Astrocyte of the spinal cord (primary cell): Measurements from ENCODE around the gene ZNF593.

ENCODE experiments used
- DNase-seq: peaks from one replicate; pipeline ENCODE4 v3.0.0; 2011; ENCODE audit warnings: low read depth, low spot score
- H3K4me3 ChIP-seq: 2 replicates; pipeline ENCODE4 v1.5.1; 2011; ENCODE audit warnings: low read depth, mild to moderate bottlenecking, low read length, moderate library complexity
- in situ Hi-C: cut with HindIII; loops from 2 replicates; pipeline ENCODE4 v1.10.0; 2017; ENCODE audit warnings: low sequenced_read_pairs
- TF ChIP-seq, protein P1 (sequence below): IDR thresholded peaks from 2 replicates; pipeline ENCODE4 v1.5.1; 2012; ENCODE audit warnings: low read depth, mild to moderate bottlenecking, low read length, inconsistent platforms

Gene ZNF593

DNA sequence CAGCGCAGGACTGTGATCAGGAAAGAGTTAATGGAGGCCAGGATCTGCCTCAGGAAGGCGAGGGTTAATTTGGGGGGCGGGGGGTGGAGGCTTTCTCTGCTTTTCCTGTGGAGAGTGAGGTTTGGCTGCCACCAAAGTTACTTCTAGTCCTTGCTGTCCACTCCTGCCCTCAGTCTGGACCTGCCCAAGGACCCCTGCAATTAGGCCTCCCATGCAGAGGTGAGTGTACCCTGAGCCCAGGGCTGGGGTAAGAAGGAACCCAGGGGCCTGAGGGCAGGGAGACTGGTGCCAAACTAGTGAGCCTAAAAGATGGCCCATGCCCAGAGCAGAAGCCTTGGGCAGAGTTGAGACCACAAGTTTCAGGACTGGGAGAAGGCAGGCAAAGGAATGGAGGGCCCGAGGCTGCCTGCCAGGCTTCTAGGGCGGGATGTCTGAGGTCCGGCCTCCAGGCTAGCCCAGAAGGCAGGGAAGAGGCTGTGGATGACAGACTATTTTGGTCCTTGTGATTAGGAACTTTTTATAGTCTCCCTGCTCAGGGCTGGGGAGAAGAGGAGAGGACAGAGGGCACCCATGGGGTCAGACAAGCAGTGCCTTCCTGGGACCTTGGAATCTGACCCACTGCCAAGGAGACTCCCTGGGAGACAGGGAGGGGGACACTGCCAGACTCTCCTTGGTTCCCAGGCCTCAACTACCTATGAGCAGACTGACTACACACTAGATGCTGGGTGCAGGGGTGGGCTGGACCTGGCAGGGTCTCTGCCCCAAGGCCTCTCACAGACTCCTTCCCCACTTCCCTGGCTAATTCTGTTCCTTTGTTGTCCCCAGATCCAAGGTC lies 10.6 kb upstream of the ZNF593 start, which contains the start of gene FAM110D:
Gene FAM110D, plus strand, starts transcription at position 172 of the 835 bp plus-strand sequence. CDS start 2,213 bp downstream, outside the sequence.
- TF ChIP-seq, protein P1, sequence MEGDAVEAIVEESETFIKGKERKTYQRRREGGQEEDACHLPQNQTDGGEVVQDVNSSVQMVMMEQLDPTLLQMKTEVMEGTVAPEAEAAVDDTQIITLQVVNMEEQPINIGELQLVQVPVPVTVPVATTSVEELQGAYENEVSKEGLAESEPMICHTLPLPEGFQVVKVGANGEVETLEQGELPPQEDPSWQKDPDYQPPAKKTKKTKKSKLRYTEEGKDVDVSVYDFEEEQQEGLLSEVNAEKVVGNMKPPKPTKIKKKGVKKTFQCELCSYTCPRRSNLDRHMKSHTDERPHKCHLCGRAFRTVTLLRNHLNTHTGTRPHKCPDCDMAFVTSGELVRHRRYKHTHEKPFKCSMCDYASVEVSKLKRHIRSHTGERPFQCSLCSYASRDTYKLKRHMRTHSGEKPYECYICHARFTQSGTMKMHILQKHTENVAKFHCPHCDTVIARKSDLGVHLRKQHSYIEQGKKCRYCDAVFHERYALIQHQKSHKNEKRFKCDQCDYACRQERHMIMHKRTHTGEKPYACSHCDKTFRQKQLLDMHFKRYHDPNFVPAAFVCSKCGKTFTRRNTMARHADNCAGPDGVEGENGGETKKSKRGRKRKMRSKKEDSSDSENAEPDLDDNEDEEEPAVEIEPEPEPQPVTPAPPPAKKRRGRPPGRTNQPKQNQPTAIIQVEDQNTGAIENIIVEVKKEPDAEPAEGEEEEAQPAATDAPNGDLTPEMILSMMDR, result no peak

DNA sequence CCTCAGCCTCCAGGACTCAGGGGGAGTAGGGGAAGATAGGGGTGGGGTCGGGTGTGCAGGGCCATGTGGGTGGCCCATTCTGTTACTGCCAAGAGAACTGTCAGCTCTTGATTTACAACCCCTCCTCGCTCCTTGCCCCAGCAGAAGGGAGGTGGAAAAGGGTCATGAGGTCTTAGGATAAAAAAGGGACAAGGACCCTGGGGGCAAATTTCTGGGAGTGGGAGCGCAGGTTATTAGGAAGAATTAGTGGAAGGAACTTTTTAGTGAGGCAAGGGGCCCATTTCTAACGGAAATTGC lies 10.0 kb upstream of the ZNF593 start:
- no peak for DNase-seq
- in situ Hi-C loops, result no loop called here
- no peak overlapping the region for H3K4me3 ChIP-seq
- TF ChIP-seq, protein P1, result no peak

More for the DNA sequence above, 10.6 kb upstream of the ZNF593 start, which contains the start of gene FAM110D:
- DNase-seq, result no peak
- no peak within 1 kb of the TSS for H3K4me3 ChIP-seq
- in situ Hi-C loops, result no loop called here

DNA sequence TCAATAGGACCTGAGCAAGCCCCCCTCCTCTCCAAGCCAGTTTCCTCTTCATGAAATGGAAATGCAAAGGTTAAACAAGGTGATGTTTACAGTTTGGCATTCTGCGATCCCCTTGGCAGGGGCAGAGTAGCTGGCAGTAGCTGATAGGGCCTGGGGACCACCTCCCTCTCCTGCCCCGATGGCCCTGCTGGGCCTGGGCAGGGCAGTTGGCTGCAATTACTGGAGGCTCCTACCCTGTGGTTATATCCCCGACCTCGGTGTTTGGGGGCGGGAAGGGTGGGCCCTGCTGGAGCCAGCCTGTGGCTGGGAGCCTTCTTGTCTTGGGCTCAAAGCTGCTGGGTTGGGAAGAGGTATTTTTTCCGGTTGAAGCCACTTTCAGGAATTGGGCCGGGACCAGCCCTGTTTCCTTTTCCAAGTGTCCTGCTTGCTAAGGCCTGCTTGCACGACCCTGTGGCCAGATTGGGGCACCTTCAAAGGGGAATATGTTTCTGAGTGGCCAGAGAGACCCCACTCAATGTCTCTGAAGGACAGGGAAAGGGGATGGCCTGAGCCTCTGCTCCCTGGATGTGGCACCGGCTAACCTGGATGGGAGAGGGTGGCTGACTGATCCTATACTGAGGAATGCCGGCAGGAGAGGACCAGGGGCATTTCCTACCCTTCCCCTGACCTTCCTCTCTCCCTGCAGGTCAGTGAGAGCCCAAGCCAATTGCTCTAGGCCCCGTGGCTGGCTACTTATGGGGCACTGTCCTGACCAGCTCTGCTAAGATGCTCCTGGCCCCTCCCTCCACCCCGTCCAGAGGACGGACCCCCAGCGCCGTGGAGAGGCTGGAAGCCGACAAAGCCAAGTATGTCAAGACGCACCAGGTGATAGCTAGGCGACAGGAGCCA lies 8.9 kb upstream of the ZNF593 start:
- in situ Hi-C loops, result no loop called here
- no peak for DNase-seq
- H3K4me3 ChIP-seq, result no peak overlapping the region
- TF ChIP-seq, protein P1, result no peak

DNA sequence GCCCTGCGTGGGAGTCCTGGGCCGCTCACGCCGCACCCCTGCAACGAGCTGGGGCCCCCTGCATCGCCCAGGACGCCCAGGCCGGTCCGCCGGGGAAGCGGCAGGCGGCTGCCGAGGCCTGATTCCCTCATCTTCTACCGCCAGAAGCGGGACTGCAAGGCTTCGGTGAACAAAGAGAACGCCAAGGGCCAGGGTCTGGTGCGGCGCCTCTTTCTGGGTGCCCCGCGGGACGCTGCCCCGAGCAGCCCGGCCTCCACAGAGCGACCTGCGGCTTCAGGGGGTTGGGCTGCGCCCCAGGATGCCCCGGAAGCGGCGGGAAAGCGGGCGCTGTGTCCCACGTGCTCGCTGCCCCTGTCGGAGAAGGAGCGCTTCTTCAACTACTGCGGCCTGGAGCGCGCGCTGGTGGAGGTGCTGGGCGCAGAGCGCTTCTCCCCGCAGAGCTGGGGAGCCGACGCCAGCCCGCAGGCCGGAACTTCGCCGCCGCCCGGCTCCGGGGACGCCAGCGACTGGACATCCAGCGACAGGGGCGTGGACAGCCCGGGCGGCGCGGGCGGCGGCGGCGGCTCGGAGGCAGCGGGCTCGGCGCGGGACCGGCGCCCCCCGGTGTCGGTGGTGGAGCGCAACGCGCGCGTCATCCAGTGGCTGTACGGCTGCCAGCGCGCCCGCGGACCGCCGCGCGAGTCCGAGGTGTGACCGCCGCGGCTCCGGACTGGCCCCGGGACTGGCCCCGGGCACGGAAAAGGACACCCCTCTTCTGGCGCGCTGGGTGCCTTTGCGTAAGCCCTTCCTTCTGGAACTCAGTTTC lies 8.1 kb upstream of the ZNF593 start:
- peak overlapping the region; percentile 18 for H3K4me3 ChIP-seq
- in situ Hi-C loops, result no loop called here
- TF ChIP-seq, protein P1, result peak; percentile 2
- DNase-seq, result peak; percentile 33

DNA sequence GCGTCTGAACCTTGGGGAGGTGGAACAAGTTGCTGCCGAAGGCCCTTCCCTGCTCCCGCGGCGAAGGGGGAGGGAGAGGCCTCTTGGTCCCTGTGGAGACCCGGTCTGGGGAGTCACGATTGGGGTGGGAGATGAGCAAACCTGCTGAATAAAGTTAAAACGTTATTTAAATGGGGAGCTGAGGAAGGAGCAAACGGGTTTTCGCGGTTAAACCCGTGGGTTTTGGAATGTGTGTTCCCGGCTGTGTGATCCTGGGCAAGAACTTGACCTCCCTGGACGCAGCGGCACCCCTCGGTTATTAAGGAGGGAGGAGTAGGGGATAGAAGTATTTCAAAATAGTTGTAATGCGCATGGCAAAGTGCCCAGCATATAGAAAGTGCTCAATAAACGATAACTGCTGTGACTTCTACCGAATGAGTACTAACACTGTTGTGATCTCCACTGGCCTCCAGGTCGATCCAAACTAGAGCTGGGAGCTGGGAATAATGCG lies 7.4 kb upstream of the ZNF593 start:
- DNase-seq, result no peak

More for the DNA sequence above, 7.4 kb upstream of the ZNF593 start:
- H3K4me3 ChIP-seq, result no peak overlapping the region
- in situ Hi-C loops, result no loop called here
- TF ChIP-seq, protein P1, result no peak
